ENCODE measurements around the gene NOP9.

DNA sequence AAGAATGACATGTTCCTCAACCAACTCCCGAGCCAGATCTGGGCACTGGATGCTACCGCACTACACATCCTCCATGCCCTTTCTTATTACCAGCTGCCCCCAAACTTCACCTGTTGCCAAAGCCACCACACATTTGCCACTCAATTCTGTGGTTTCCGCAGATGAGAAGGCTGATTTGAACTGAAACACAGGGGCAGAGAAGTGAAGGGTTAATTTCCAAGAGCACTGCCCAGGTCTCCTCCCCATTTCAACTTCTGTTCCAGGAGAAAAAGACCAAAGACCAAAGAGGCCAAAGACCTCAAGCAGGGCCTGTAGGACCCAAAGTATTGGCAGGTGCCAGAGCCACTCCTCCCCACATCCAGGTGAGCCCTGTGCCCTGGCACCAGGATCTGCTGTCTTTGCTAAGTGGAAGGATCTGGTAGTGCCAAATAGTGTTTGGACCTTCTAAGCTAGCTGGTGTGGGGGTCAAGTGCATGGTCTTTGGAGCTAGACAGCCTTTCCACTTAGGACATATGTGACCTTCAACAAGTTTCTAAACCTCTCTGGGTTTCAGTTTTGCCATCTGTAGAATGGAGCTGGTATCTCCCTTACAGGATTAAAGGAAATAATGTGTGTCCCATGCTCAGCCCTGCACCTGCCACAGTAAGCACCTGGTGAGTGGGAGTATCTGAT is 8.1 kb upstream of the NOP9 start:
- TF ChIP-seq, protein P1, sequence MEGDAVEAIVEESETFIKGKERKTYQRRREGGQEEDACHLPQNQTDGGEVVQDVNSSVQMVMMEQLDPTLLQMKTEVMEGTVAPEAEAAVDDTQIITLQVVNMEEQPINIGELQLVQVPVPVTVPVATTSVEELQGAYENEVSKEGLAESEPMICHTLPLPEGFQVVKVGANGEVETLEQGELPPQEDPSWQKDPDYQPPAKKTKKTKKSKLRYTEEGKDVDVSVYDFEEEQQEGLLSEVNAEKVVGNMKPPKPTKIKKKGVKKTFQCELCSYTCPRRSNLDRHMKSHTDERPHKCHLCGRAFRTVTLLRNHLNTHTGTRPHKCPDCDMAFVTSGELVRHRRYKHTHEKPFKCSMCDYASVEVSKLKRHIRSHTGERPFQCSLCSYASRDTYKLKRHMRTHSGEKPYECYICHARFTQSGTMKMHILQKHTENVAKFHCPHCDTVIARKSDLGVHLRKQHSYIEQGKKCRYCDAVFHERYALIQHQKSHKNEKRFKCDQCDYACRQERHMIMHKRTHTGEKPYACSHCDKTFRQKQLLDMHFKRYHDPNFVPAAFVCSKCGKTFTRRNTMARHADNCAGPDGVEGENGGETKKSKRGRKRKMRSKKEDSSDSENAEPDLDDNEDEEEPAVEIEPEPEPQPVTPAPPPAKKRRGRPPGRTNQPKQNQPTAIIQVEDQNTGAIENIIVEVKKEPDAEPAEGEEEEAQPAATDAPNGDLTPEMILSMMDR (IDR thresholded peaks at IDR 0.05): no peak
- no peak for TF ChIP-seq POLR2A (IDR thresholded peaks at IDR 0.05; ENCODE audit: low read depth)
- TF ChIP-seq POLR2AphosphoS5 (IDR thresholded peaks at IDR 0.05): no peak

Data from esophagus muscularis mucosa (tissue), 3 donors.